Esophagus squamous epithelium (tissue), 4 donors: Measurements from ENCODE around the gene TMEM182.

ENCODE experiments used
- POLR2A ChIP-seq, 4 donors: fragments of 450-650 bp; IDR thresholded peaks; one replicate each; pipeline ENCODE4 v1.6.1; 2017; ENCODE audit warnings: antibody characterized with exemption in 4 of 4, mild to moderate bottlenecking in 4 of 4, moderate library complexity in 3 of 4
- TF ChIP-seq, protein P1 (sequence below), 6 experiments: fragments of 450-650 bp in 4 of 6; fragments of 200-600 bp in 2 of 6; sonication (generic) in 2 of 6; IDR thresholded peaks; one replicate each; pipeline ENCODE4 v1.5.1; 2016 to 2019; ENCODE audit warnings: antibody characterized with exemption in 6 of 6, mild to moderate bottlenecking in 4 of 6, moderate library complexity in 4 of 6

DNA sequence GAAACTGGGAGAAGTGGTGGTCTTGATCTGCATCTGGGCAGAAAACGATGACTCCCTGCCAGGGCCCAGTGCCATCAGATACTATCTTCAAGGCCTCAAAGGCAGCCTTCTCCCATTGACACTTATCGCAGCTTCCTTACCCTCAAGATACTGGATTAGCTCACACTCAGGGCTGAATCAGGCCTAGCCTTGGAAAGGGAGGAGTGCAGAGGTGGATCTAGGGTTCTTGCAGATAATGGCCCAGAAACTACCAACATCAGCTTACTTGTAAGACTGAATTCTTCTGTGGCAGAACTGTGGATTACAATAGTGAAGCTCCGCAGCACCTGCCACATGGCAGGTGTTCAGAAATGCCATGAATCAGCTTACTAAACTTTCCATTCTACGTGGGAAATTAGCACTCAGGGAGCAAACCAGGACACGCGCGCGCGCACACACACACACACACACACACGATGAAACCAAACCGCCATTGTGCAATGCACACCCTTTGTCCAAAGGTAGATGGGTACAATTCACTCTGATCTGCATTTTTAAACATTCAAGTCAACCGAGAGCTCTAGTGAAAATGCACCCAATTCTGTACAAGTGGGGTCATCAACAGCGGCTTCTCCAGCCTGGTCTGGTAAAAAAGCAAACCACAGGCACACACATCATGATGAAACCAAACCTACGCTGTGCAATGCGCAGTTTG lies 26.3 kb upstream of the TMEM182 start:
- TF ChIP-seq, protein P1, sequence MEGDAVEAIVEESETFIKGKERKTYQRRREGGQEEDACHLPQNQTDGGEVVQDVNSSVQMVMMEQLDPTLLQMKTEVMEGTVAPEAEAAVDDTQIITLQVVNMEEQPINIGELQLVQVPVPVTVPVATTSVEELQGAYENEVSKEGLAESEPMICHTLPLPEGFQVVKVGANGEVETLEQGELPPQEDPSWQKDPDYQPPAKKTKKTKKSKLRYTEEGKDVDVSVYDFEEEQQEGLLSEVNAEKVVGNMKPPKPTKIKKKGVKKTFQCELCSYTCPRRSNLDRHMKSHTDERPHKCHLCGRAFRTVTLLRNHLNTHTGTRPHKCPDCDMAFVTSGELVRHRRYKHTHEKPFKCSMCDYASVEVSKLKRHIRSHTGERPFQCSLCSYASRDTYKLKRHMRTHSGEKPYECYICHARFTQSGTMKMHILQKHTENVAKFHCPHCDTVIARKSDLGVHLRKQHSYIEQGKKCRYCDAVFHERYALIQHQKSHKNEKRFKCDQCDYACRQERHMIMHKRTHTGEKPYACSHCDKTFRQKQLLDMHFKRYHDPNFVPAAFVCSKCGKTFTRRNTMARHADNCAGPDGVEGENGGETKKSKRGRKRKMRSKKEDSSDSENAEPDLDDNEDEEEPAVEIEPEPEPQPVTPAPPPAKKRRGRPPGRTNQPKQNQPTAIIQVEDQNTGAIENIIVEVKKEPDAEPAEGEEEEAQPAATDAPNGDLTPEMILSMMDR (IDR thresholded peaks at IDR 0.05) = no peak
- TF ChIP-seq POLR2A (IDR thresholded peaks at IDR 0.05) = no peak
